Immature natural killer cell (primary cell): ENCODE data around the gene CD2AP. TPM values are rescaled to one million over a fixed set of nuclear protein-coding genes. Genes with fewer than 3 reads are reported as not detected.

Experiments
- DNase-seq, 3 donors: peaks; one replicate each; pipeline ENCODE4 v3.0.0; 2022; ENCODE audit warnings: mixed read lengths in 1 of 3
- H3K27ac Mint-ChIP-seq, 6 donors: one replicate each; pipeline ENCODE4 v1.8.0; 2020; ENCODE audit warnings: mixed read lengths in 6 of 6, mild to moderate bottlenecking in 5 of 6, inconsistent platforms in 4 of 6, moderate library complexity in 3 of 6
- H3K27me3 Mint-ChIP-seq, 3 donors: one replicate each; pipeline ENCODE4 v1.8.0; 2020 to 2021; ENCODE audit warnings: low read depth in 3 of 3, mild to moderate bottlenecking in 3 of 3, mixed read lengths in 3 of 3, moderate library complexity in 3 of 3, inconsistent platforms in 1 of 3
- H3K36me3 Mint-ChIP-seq, 3 donors: one replicate each; pipeline ENCODE4 v1.8.0; 2020; ENCODE audit warnings: mixed read lengths in 3 of 3, inconsistent platforms in 2 of 3, mild to moderate bottlenecking in 2 of 3
- H3K4me1 Mint-ChIP-seq, 2 donors: one replicate each; pipeline ENCODE4 v1.8.0; 2020; ENCODE audit warnings: inconsistent platforms in 2 of 2, mild to moderate bottlenecking in 2 of 2, mixed read lengths in 2 of 2, moderate library complexity in 1 of 2
- H3K4me3 Mint-ChIP-seq, 5 donors: one replicate each; pipeline ENCODE4 v1.8.0; 2020; ENCODE audit warnings: mild to moderate bottlenecking in 5 of 5, mixed read lengths in 5 of 5, inconsistent platforms in 3 of 5, moderate library complexity in 3 of 5
- H3K9me3 Mint-ChIP-seq, 6 donors: one replicate each; pipeline ENCODE4 v1.8.0; 2020; ENCODE audit warnings: mild to moderate bottlenecking in 6 of 6, mixed read lengths in 6 of 6, inconsistent platforms in 4 of 6, moderate library complexity in 3 of 6
- polyA plus RNA-seq, 3 donors: library from polyadenylated mRNA; unstranded; fragments of 300-500 nt; fragmentation: Illumina TruSeq; gene quantifications; one replicate each; pipeline ENCODE4 v1.2.3, GENCODE V29; 2021

Gene CD2AP
- polyA plus RNA-seq, 3 donors from 2014 or later, result 2.4 to 10.7 (median 5.9) TPM

GRCh38 chr6:47573109-47573508 lies 95.5 kb downstream of the CD2AP start:
- Mint-ChIP-seq H3K9me3 (no peaks in the 10 kb centered on the region), H3K4me1 (peaks cover 0 to 2% of the 10 kb centered on the region in 2 donors), H3K27me3 (no peaks in the 10 kb centered on the region), H3K36me3 (peaks cover 0 to 8% (median 0%) of the 10 kb centered on the region in 3 donors), H3K27ac (no peak overlapping the region), H3K4me3 (no peak overlapping the region)
- DNase-seq, result no peak

GRCh38 chr6:47574789-47575188 lies 97.2 kb downstream of the CD2AP start:
- no peak overlapping the region for H3K27ac Mint-ChIP-seq
- peaks cover 0 to 2% of the 10 kb centered on the region in 2 donors for H3K4me1 Mint-ChIP-seq
- DNase-seq, result no peak
- H3K4me3 Mint-ChIP-seq, result no peak overlapping the region
- peaks cover 0 to 1% (median 0%) of the 10 kb centered on the region in 6 donors for H3K9me3 Mint-ChIP-seq
- H3K36me3 Mint-ChIP-seq, result peaks cover 1 to 14% (median 7%) of the 10 kb centered on the region in 3 donors
- H3K27me3 Mint-ChIP-seq, result no peaks in the 10 kb centered on the region

DNA sequence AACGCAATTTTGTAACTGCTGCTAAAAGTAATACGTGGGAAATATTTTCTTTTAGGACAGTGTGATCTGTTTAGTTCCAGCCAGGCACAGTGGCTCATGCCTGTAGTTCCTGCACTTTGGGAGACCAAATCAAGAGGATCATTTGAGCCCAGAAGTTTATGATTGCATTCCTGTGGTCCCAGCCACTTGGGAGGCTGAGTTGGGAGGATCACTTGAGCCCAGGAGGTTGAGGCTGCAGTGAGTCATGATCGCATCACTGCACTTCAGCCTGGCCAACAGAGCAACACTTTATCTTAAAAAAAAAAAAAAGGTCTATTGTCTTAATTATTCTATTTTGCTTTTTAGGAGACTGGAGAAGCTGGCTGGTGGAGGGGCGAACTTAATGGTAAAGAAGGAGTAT lies 101.5 kb downstream of the CD2AP start:
- no peaks in the 10 kb centered on the region for H3K4me1 Mint-ChIP-seq
- no peak for DNase-seq
- peaks cover 7 to 33% (median 28%) of the 10 kb centered on the region in 3 donors for H3K36me3 Mint-ChIP-seq
- H3K27me3 Mint-ChIP-seq, result no peaks in the 10 kb centered on the region
- H3K9me3 Mint-ChIP-seq, result peaks cover 0 to 1% (median 0%) of the 10 kb centered on the region in 6 donors
- no peak overlapping the region for H3K27ac Mint-ChIP-seq
- no peak overlapping the region for H3K4me3 Mint-ChIP-seq

- Mint-ChIP-seq H3K27ac (peak overlapping the region in 1 of 6 donors; percentile 61), H3K4me1 (no peaks in the 10 kb centered on the region), H3K36me3 (peaks cover 20 to 40% (median 29%) of the 10 kb centered on the region in 3 donors), H3K9me3 (peaks cover 0 to 1% (median 0%) of the 10 kb centered on the region in 6 donors), H3K4me3 (no peak overlapping the region), H3K27me3 (no peaks in the 10 kb centered on the region)
- no peak for DNase-seq
Measured at GRCh38 chr6:47581591-47581990, 104.0 kb downstream of the CD2AP start.

GRCh38 chr6:47587493-47587892 lies 109.9 kb downstream of the CD2AP start:
- Mint-ChIP-seq H3K9me3 (no peaks in the 10 kb centered on the region), H3K27ac (no peak overlapping the region), H3K27me3 (no peaks in the 10 kb centered on the region), H3K36me3 (peaks cover 19 to 55% (median 34%) of the 10 kb centered on the region in 3 donors), H3K4me3 (no peak overlapping the region), H3K4me1 (peaks cover 2 to 4% of the 10 kb centered on the region in 2 donors)
- no peak for DNase-seq

DNA sequence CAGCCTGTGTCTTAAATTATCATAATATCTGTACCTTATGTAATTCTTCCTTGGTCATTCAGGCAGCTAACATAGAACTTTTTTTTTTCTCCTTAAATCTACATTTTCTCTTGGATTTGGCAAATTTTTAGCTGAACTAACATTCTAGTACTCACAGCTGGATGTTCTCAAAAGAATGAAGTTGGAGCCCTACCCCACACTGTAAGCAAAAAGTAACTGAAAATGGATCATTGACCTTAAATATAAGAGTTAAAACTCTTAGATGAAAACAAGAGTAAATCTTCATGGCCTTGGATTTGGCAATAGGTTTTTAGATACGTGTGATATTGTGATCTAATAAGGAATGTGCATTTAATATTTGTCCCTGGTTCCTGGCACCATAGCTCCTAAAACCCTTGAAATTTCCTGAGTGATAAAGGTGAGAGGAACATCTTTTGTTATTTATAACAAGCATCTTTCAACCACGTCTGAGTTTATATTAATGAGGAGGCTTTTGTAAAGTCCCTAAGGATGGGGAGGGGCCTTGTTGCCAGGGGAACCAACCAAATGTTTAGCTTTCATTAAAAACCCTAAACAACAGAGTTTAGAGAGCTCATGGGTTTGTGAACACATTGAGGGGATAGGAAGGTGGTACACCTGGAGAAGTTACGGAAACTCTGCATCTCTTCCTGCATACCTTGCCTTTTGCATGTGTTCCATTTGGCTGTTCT lies 114.7 kb downstream of the CD2AP start:
- H3K27ac Mint-ChIP-seq, result peak overlapping the region in 1 of 6 donors; percentile 24
- H3K27me3 Mint-ChIP-seq, result no peaks in the 10 kb centered on the region
- DNase-seq, result no peak
- no peak overlapping the region for H3K4me3 Mint-ChIP-seq
- H3K9me3 Mint-ChIP-seq, result no peaks in the 10 kb centered on the region
- H3K36me3 Mint-ChIP-seq, result peaks cover 13 to 44% (median 36%) of the 10 kb centered on the region in 3 donors
- peaks cover 5 to 22% of the 10 kb centered on the region in 2 donors for H3K4me1 Mint-ChIP-seq

GRCh38 chr6:47593979-47594378 lies 116.4 kb downstream of the CD2AP start:
- Mint-ChIP-seq H3K36me3 (peaks cover 25 to 44% (median 38%) of the 10 kb centered on the region in 3 donors), H3K9me3 (no peaks in the 10 kb centered on the region), H3K27me3 (no peaks in the 10 kb centered on the region), H3K27ac (no peak overlapping the region), H3K4me3 (no peak overlapping the region), H3K4me1 (peaks cover 5 to 22% of the 10 kb centered on the region in 2 donors)
- DNase-seq, result no peak

DNA sequence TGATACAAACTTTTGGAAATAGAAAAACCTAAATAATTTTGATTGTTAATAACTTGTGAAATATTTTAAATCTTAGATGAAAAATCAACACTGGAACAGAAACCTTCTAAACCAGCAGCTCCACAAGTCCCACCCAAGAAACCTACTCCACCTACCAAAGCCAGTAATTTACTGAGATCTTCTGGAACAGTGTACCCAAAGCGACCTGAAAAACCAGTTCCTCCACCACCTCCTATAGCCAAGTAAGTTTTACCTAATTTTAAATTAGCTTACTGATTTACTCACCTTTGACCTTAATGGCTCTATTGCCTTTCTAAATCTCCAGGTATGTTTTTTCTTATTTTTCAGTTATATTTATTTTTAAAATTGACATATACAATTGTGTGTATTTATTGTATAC lies 118.2 kb downstream of the CD2AP start:
- H3K36me3 Mint-ChIP-seq, result peaks cover 27 to 46% (median 34%) of the 10 kb centered on the region in 3 donors
- H3K27ac Mint-ChIP-seq, result peak overlapping the region in 1 of 6 donors; percentile 56

GRCh38 chr6:47598367-47598766 lies 120.8 kb downstream of the CD2AP start:
- Mint-ChIP-seq H3K4me3 (no peak overlapping the region), H3K27ac (no peak overlapping the region)

More for the DNA sequence above, 118.2 kb downstream of the CD2AP start:
- H3K27me3 Mint-ChIP-seq, result no peaks in the 10 kb centered on the region
- H3K4me3 Mint-ChIP-seq, result no peak overlapping the region
- DNase-seq, result no peak
- no peaks in the 10 kb centered on the region for H3K9me3 Mint-ChIP-seq
- H3K4me1 Mint-ChIP-seq, result peaks cover 5 to 22% of the 10 kb centered on the region in 2 donors

GRCh38 chr6:47599512-47599911 lies 121.9 kb downstream of the CD2AP start:
- no peaks in the 10 kb centered on the region for H3K9me3 Mint-ChIP-seq
- no peak for DNase-seq
- no peaks in the 10 kb centered on the region for H3K27me3 Mint-ChIP-seq
- H3K36me3 Mint-ChIP-seq, result peaks cover 27 to 34% (median 34%) of the 10 kb centered on the region in 3 donors
- H3K4me1 Mint-ChIP-seq, result no peaks in the 10 kb centered on the region
- peak overlapping the region in 1 of 6 donors; percentile 25 for H3K27ac Mint-ChIP-seq
- no peak overlapping the region for H3K4me3 Mint-ChIP-seq

More at GRCh38 chr6:47598367-47598766, 120.8 kb downstream of the CD2AP start:
- H3K4me1 Mint-ChIP-seq, result peaks cover 0 to 9% of the 10 kb centered on the region in 2 donors
- no peak for DNase-seq
- no peaks in the 10 kb centered on the region for H3K9me3 Mint-ChIP-seq
- no peaks in the 10 kb centered on the region for H3K27me3 Mint-ChIP-seq
- peaks cover 27 to 34% (median 34%) of the 10 kb centered on the region in 3 donors for H3K36me3 Mint-ChIP-seq

DNA sequence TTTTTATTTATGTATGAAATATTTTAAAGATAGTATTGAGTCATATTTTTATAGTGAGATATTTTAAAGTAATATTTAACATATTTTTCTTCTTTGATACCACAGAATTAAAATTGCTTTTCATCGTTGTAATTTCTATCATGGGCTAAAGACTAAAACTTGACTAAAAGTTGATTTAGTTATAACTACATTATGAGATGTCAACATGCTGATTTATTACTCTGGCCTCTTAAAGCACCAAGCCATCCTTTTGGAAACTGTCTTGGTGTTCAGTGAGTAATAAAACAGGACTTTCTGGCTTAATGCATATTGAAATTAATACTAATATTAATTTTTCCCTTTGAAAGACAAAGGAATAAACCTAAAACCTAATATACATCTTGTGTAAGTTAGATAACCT lies 125.6 kb downstream of the CD2AP start:
- H3K27ac Mint-ChIP-seq, result no peak overlapping the region
- H3K36me3 Mint-ChIP-seq, result peaks cover 26 to 31% (median 30%) of the 10 kb centered on the region in 3 donors
- no peaks in the 10 kb centered on the region for H3K27me3 Mint-ChIP-seq

GRCh38 chr6:47603995-47604394 lies 126.4 kb downstream of the CD2AP start:
- DNase-seq, result no peak
- H3K27me3 Mint-ChIP-seq, result no peaks in the 10 kb centered on the region
- no peak overlapping the region for H3K4me3 Mint-ChIP-seq
- peaks cover 27 to 36% (median 29%) of the 10 kb centered on the region in 3 donors for H3K36me3 Mint-ChIP-seq
- no peak overlapping the region for H3K27ac Mint-ChIP-seq
- no peaks in the 10 kb centered on the region for H3K9me3 Mint-ChIP-seq
- H3K4me1 Mint-ChIP-seq, result no peaks in the 10 kb centered on the region

More for the DNA sequence above, 125.6 kb downstream of the CD2AP start:
- no peaks in the 10 kb centered on the region for H3K4me1 Mint-ChIP-seq
- no peaks in the 10 kb centered on the region for H3K9me3 Mint-ChIP-seq
- DNase-seq, result no peak
- no peak overlapping the region for H3K4me3 Mint-ChIP-seq

DNA sequence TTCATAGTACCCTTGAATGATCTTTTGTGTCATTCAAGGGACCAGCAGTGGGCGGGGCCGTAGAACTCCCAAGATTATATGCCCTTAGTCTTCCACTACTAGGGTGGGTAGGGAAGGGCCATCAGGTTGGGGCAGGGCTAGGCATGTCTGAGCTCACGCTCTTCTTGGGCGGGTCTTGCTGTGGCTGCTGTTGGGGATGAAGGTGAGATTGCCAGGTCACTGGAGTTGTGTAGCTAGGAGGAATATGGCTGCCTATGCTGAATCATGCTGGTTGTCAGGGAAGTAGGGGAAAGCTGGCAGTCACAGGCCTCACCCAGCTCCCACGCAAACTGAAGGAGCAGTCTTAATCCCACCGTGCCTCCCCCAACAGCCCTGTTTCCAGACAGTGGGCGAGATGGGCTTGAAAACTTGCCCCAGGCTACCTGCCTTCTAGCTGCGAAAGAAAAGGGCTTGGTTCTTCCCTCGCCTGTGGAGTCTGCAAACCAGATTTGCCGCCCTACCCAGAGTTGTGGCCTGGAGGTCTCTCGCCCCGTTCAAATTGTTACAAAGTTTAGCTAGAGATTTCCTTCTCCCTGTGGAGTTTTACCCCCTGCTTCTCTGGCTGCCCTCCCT lies 144.4 kb downstream of the CD2AP start:
- DNase-seq, result no peak
- H3K9me3 Mint-ChIP-seq, result no peaks in the 10 kb centered on the region
- no peak overlapping the region for H3K4me3 Mint-ChIP-seq
- H3K36me3 Mint-ChIP-seq, result peaks cover 36 to 55% (median 39%) of the 10 kb centered on the region in 3 donors
- peaks cover 5 to 7% of the 10 kb centered on the region in 2 donors for H3K4me1 Mint-ChIP-seq
- H3K27ac Mint-ChIP-seq, result peak overlapping the region in 1 of 6 donors; percentile 43
- H3K27me3 Mint-ChIP-seq, result no peaks in the 10 kb centered on the region

DNA sequence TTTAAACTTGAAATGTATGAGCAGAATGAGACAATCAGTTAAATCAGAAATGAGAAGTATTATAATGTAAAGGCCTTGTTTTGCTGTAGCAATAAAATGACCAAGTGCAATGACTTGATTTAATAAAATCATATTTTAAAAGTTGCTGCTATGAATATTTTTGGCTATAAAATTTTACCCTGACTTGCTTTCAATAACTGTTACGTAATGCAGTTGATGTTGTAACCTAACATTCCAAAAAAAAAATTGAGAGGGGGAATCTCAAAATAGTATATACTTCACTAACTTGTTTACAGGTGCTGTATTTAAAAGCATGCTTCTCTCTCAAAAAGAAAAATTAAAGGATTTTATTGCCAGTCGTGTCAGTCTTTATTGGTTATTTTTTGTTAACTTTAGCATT lies 149.2 kb downstream of the CD2AP start:
- H3K36me3 Mint-ChIP-seq, result peaks cover 8 to 18% (median 10%) of the 10 kb centered on the region in 3 donors
- H3K4me3 Mint-ChIP-seq, result no peak overlapping the region
- H3K27ac Mint-ChIP-seq, result no peak overlapping the region
- no peaks in the 10 kb centered on the region for H3K9me3 Mint-ChIP-seq
- peaks cover 0 to 2% (median 0%) of the 10 kb centered on the region in 3 donors for H3K27me3 Mint-ChIP-seq
- DNase-seq, result no peak
- peaks cover 7 to 8% of the 10 kb centered on the region in 2 donors for H3K4me1 Mint-ChIP-seq
